ENCODE results near the gene CRMP1. TPM values are rescaled to one million over a fixed set of nuclear protein-coding genes. Genes with fewer than 3 reads are reported as not detected.
"Not testable (repeated sequence)": the region's sequence is repeated elsewhere in the genome, so short reads cannot be mapped to it uniquely, and the experiment has no call there.

CRMP1 gene
- total RNA-seq, 1 donor: not detected

DNA sequence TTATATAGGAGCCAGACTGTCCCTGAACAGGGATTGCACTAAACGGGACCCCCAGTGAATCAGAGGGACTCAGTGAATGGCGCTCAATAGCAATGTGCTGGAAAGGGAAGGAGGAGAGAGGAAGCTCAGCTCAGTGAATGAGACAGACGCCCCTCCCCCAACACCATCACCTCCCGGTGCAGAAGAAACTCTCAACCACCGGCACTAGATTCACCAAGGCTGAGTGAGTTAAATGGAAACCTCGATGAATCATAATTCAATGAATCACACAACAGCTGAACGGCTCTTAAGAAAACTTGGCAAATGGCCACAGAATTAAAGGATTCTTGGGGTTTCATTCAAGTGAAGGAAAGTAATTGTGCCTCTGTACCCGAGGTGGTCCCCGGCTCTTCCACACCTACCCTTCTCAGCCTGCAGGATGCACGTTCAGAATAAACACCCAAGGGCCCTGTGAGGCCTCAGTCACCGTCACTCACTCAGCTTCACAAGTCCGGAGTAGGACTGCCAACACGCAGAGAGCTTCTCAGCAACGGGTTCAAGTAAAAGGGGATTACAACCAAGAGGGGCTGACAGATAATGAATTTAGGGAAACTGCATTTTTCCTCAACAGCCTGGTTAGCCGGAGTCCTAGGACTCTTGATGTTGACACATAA, 29.3 kb downstream of the CRMP1 start:
- no peak overlapping the region for H3K4me3 ChIP-seq (ENCODE audit: low read depth, low read length)
- no peak for TF ChIP-seq CTCF (IDR thresholded peaks at IDR 0.05; ENCODE audit: insufficient read depth, low read length)
- peak; percentile 77 for DNase-seq (ENCODE audit: low read depth)

DNA sequence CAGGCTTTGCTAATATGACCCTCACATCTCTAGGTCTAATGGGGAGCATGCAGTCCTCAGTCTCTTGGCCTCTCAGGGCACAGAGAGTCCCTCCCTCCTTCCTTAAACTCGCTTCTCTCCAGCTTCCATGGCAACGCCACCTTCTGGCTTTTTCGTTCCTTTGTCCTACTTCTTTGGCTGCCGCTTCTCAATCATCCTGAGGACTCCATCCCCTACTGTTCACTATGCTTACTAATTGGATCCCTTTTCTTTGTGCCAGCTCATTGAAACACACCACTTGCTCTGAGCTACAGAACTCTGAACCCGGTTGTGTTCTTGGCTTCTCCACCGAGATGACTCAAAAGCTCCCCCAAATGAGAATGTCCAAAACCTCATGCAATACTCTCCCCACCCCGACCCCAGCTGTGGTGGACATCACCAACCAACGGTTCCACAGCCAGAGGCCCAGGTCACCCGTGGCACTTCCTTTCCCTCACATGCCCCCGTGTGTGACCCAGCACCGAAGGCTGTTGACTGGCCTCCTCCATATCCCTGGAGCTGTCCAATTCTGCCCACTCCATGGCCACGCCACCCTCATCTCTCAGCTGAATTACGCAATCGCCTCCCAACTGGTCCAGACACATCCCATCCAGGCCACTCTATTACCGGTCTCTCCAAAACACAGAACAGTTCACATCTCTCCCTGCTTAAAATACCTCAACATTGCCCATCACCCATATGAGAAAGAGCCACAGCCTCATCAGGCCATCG, 34.7 kb downstream of the CRMP1 start:
- no peak for DNase-seq (ENCODE audit: low read depth)
- H3K4me3 ChIP-seq (ENCODE audit: low read depth, low read length): no peak overlapping the region
- no peak for TF ChIP-seq CTCF (IDR thresholded peaks at IDR 0.05; ENCODE audit: insufficient read depth, low read length)

DNA sequence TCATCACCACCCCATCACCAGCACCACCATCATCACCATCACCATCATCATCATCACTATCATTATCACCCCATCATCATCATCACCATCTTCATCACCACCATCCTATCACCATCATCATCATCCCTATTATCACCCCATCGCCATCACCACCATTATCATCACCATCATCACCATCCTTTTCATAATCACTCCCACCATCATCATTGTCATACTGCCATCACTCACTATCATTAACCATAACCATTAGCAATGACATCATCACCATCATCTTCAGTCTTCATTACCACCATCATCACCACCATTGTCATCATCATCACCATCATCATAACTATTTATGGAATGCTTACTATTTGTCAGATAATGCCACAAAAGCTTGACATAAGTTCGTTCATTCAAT, 35.7 kb downstream of the CRMP1 start:
- no peak overlapping the region for H3K4me3 ChIP-seq (ENCODE audit: low read depth, low read length)
- no peak for TF ChIP-seq CTCF (IDR thresholded peaks at IDR 0.05; ENCODE audit: insufficient read depth, low read length)
- DNase-seq (ENCODE audit: low read depth): no peak

GRCh38 chr4:5856362-5856761, 36.5 kb downstream of the CRMP1 start:
- DNase-seq (ENCODE audit: low read depth); H3K4me3 ChIP-seq (ENCODE audit: low read depth, low read length): not testable (repeated sequence)

- no peak overlapping the region for H3K4me3 ChIP-seq (ENCODE audit: low read depth, low read length)
- no peak for TF ChIP-seq CTCF (IDR thresholded peaks at IDR 0.05; ENCODE audit: insufficient read depth, low read length)
- DNase-seq (ENCODE audit: low read depth): no peak
Measured at GRCh38 chr4:5854929-5855328, 38.0 kb downstream of the CRMP1 start.

DNA sequence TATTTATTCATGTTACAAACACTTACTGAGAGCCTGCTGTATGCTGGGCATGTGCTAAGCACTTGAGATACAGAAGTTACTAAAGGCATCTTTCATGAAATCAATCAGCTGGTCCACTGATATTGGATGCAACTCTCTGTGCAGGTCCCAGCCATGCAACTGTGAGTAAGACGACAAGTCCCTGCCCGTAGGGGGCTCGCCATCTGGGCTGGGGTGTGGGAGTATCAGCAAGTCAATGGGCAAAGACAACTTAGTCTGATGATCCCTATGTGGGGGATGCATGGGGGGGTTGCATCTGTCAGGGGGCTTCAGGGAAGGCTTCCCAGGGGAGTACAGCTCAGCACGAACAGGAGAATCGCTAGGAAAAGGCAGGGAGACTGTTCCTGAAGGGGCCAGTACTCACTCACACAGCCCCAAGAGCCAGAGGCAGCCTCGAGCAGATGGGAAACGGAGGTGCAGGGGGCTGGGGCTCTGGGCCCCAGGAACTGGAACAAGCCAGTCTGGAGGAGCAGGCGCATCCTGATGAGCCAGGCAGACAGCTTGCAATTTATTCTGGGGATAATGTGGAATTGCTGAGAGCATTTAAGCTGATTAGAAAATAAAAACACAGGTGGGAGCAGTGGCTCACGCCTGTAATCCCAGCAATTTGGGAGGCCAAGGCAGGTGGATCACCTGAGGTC, 40.2 kb downstream of the CRMP1 start:
- H3K4me3 ChIP-seq (ENCODE audit: low read depth, low read length): no peak overlapping the region
- TF ChIP-seq CTCF (IDR thresholded peaks at IDR 0.05; ENCODE audit: insufficient read depth, low read length): no peak
- no peak for DNase-seq (ENCODE audit: low read depth)

DNA sequence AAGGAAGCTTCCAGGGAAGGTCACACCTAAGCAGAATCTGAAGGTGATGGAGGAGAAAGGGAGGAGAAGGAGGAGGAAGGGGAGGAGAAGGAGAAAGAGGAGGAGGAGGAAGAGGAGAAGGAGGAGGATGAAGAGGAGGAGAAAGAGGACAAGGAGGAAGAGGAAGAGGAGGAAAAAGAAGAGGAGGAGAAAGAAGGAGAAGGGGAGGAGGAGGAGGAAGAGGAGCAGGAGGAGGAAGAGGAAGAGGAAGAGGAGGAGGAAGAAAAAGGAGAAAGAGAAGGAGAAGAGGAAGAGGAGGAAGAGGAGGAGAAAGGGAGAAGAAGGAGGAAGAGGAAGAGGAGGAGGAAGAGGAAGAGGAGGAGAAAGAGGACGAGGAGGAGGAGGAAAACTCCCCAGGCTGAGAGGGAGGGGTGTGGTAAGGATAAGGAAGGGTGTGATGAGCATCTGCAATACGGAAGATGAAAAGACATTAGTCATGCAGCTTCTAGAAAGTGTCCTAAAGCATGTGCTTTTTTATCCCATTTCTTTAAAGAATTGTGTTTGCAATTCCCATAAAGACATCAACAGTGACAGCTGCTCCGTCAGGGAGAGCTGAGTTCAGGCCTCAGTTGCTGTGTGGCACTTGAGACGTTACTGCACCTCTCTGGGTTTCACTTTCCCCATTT, 41.1 kb downstream of the CRMP1 start:
- H3K4me3 ChIP-seq (ENCODE audit: low read depth, low read length): no peak overlapping the region
- TF ChIP-seq CTCF (IDR thresholded peaks at IDR 0.05; ENCODE audit: insufficient read depth, low read length): no peak
- no peak for DNase-seq (ENCODE audit: low read depth)
